Colonic mucosa (tissue), 4 donors: ENCODE data around the gene MLST8. TPM values are rescaled to one million over a fixed set of nuclear protein-coding genes. Genes with fewer than 3 reads are reported as not detected.

Experiments
- DNase-seq: peaks from one replicate; pipeline ENCODE4 v3.0.0-alpha.2; 2020
- H3K27ac ChIP-seq: fragments of 200-600 bp; one replicate; pipeline ENCODE4 v1.8.0; 2021
- H3K27me3 ChIP-seq: fragments of 200-600 bp; one replicate; pipeline ENCODE4 v1.8.0; 2021
- H3K36me3 ChIP-seq: fragments of 200-600 bp; one replicate; pipeline ENCODE4 v1.8.0; 2021
- H3K4me1 ChIP-seq: fragments of 200-600 bp; one replicate; pipeline ENCODE4 v1.8.0; 2021; ENCODE audit warnings: mild to moderate bottlenecking
- H3K4me3 ChIP-seq: fragments of 200-600 bp; one replicate; pipeline ENCODE4 v1.8.0; 2021
- H3K9ac ChIP-seq, 2 donors: one replicate each; pipeline ENCODE4 v1.7.0; 2013; ENCODE audit warnings: control low read depth in 2 of 2, low read depth in 2 of 2, low read length in 2 of 2
- H3K9me3 ChIP-seq: fragments of 200-600 bp; one replicate; pipeline ENCODE4 v1.8.0; 2021
- intact Hi-C: fragments of 100-400 bp; cut with DNase I; formaldehyde crosslinking; loops from one replicate; pipeline ENCODE4 v1.14.1; 2022
- total RNA-seq, 2 donors: library from RNA; stranded (reverse); fragmentation: NEBNext Ultra II Directional in 1 of 2; extraction: Animal tissue kit (Norgen Biotek cat#: 25700) in 1 of 2; gene quantifications; one replicate each; pipeline ENCODE4 v1.2.1, GENCODE V29; 2021
- TF ChIP-seq, protein P1 (sequence below): fragments of 200-600 bp; IDR thresholded peaks from one replicate; pipeline ENCODE4 v1.8.0; 2022; ENCODE audit warnings: antibody characterized with exemption, mild to moderate bottlenecking
- donor health status: healthy.
- donor health status: DM: no; HTN: no; CAD: no.
- donor health status: DM: no; HTN: no; CAD: no.

The MLST8 gene
- total RNA-seq, 2 donors from 2014 or later: 26.5 to 53.5 TPM

GRCh38 chr16:2196981-2197511 lies 8.2 kb upstream of the MLST8 start:
- no peaks in the 10 kb centered on the region for H3K36me3 ChIP-seq
- intact Hi-C loops: no loop called here
- no peak for DNase-seq
- no peak overlapping the region for H3K9ac ChIP-seq
- TF ChIP-seq, protein P1, sequence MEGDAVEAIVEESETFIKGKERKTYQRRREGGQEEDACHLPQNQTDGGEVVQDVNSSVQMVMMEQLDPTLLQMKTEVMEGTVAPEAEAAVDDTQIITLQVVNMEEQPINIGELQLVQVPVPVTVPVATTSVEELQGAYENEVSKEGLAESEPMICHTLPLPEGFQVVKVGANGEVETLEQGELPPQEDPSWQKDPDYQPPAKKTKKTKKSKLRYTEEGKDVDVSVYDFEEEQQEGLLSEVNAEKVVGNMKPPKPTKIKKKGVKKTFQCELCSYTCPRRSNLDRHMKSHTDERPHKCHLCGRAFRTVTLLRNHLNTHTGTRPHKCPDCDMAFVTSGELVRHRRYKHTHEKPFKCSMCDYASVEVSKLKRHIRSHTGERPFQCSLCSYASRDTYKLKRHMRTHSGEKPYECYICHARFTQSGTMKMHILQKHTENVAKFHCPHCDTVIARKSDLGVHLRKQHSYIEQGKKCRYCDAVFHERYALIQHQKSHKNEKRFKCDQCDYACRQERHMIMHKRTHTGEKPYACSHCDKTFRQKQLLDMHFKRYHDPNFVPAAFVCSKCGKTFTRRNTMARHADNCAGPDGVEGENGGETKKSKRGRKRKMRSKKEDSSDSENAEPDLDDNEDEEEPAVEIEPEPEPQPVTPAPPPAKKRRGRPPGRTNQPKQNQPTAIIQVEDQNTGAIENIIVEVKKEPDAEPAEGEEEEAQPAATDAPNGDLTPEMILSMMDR: no peak
- no peak overlapping the region for H3K4me3 ChIP-seq
- no peaks in the 10 kb centered on the region for H3K4me1 ChIP-seq
- peaks cover 34% of the 10 kb centered on the region for H3K27me3 ChIP-seq
- H3K27ac ChIP-seq: no peak overlapping the region
- no peaks in the 10 kb centered on the region for H3K9me3 ChIP-seq

- no peaks in the 10 kb centered on the region for H3K9me3 ChIP-seq
- H3K36me3 ChIP-seq: no peaks in the 10 kb centered on the region
- TF ChIP-seq, protein P1: no peak
- no peak for DNase-seq
- no peak overlapping the region for H3K4me3 ChIP-seq
- intact Hi-C loops: no loop called here
- no peak overlapping the region for H3K9ac ChIP-seq
- H3K4me1 ChIP-seq: no peaks in the 10 kb centered on the region
- peaks cover 34% of the 10 kb centered on the region for H3K27me3 ChIP-seq
- H3K27ac ChIP-seq: no peak overlapping the region
These were observed 7.5 kb upstream of the MLST8 start for GRCh38 chr16:2197765-2198164.

- TF ChIP-seq, protein P1: no peak
- Histone ChIP-seq H3K9me3 (no peaks in the 10 kb centered on the region), H3K27ac (no peak overlapping the region), H3K4me3 (no peak overlapping the region), H3K36me3 (no peaks in the 10 kb centered on the region), H3K4me1 (no peaks in the 10 kb centered on the region), H3K27me3 (peaks cover 34% of the 10 kb centered on the region), H3K9ac (no peak overlapping the region)
- intact Hi-C loops: no loop called here
- no peak for DNase-seq
These were observed 7.0 kb upstream of the MLST8 start for GRCh38 chr16:2198283-2198682.

DNA sequence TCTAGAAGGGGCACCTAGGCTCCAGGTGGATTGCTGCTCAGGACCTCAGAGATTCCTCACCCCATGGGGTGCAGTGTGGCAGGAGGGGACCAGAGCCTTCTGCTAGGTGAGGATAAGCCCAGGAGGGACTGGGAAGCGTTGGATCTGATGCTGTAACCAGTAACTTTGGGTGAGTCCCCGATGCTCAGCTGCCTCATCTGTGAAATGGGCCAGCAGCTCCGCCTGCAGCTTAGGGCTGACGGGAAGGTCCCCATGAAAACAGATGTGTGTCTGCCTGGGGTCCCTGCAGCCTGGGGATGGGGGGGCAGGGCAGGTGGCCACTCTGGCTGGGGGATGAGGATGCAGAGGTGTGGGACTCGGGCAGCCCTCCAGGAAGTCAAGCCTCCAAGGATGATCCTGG lies 6.2 kb upstream of the MLST8 start:
- intact Hi-C loops: no loop called here
- no peaks in the 10 kb centered on the region for H3K36me3 ChIP-seq
- no peaks in the 10 kb centered on the region for H3K9me3 ChIP-seq
- no peaks in the 10 kb centered on the region for H3K4me1 ChIP-seq
- TF ChIP-seq, protein P1: no peak
- H3K4me3 ChIP-seq: no peak overlapping the region
- DNase-seq: no peak
- no peak overlapping the region for H3K9ac ChIP-seq
- no peak overlapping the region for H3K27ac ChIP-seq
- H3K27me3 ChIP-seq: peaks cover 31% of the 10 kb centered on the region

DNA sequence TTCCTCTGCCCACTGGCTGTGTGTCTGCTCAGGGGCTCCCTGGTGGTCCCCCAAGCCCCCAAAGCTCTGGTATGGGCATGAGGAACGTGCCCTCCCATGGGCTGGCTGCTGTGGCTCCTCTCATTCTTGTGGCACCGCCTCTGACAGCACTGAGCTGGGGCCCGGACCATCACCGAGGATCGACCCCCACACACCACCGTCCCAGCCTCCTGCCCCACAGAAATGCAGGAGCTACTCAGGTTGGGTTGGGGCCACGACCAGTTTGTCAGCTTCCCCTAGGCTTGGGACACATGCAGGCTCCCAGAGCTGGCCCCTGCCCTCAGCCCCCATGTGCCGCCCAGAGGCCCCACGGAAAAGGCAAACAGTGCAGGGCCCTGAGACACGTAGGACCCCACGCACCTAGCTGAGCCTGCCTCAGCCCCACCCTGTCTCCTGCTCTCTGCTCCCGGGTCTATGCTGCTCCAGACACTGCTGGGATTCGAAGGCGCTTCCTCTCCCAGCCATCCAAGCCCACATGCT lies 5.6 kb upstream of the MLST8 start:
- Histone ChIP-seq H3K9me3 (no peaks in the 10 kb centered on the region), H3K27ac (no peak overlapping the region), H3K4me1 (no peaks in the 10 kb centered on the region), H3K9ac (no peak overlapping the region), H3K27me3 (peaks cover 25% of the 10 kb centered on the region), H3K36me3 (no peaks in the 10 kb centered on the region), H3K4me3 (no peak overlapping the region)
- DNase-seq: no peak
- intact Hi-C loops: loop anchor here (10.0 kb wide), 1 partner anchor 315 kb away; the partner anchor contains the start of gene ATP6V0C
- TF ChIP-seq, protein P1: no peak
